Measurements from ENCODE around the gene AMTN.
A peak's percentile ranks its signal among the peaks of the same experiment; 100 is the strongest.

The AMTN gene

DNA sequence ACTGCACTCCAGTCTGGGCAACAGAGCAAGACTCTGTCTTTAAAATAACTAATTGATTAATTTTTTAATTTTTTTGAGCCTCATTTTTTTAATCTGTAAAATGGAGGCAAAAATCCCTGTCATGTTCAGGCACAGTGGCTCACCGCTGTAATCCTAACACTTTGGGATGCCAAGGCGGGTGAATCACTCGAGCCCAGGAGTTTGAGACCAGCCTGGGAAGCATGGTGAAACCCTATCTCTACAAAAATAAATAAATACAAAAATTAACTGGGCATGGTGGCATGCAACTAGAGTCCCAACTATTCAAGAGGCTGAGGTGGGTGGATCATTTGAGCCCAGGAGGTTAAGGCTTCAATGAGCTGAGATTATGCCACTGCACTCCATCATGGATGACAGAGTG is 15.4 kb downstream of the AMTN start:
- TF ChIP-seq TCF12 (IDR thresholded peaks at IDR 0.05; ENCODE audit: low read depth) (no peak), TEAD4 (IDR thresholded peaks at IDR 0.05) (no peak), CREB1 (IDR thresholded peaks at IDR 0.05; ENCODE audit: low read depth) (no peak), TAF1 (IDR thresholded peaks at IDR 0.05; ENCODE audit: low read depth) (no peak), EGR1 (IDR thresholded peaks at IDR 0.05) (no peak), ZBTB7A (IDR thresholded peaks at IDR 0.05; ENCODE audit: low read depth) (no peak), YY1 (IDR thresholded peaks at IDR 0.05; ENCODE audit: low read depth) (no peak), EP300 (IDR thresholded peaks at IDR 0.05; ENCODE audit: borderline replicate concordance) (no peak), NFIC (IDR thresholded peaks at IDR 0.05) (no peak), FOXM1 (IDR thresholded peaks at IDR 0.05; ENCODE audit: borderline replicate concordance, low read depth) (no peak)
- TF ChIP-seq, protein P1, sequence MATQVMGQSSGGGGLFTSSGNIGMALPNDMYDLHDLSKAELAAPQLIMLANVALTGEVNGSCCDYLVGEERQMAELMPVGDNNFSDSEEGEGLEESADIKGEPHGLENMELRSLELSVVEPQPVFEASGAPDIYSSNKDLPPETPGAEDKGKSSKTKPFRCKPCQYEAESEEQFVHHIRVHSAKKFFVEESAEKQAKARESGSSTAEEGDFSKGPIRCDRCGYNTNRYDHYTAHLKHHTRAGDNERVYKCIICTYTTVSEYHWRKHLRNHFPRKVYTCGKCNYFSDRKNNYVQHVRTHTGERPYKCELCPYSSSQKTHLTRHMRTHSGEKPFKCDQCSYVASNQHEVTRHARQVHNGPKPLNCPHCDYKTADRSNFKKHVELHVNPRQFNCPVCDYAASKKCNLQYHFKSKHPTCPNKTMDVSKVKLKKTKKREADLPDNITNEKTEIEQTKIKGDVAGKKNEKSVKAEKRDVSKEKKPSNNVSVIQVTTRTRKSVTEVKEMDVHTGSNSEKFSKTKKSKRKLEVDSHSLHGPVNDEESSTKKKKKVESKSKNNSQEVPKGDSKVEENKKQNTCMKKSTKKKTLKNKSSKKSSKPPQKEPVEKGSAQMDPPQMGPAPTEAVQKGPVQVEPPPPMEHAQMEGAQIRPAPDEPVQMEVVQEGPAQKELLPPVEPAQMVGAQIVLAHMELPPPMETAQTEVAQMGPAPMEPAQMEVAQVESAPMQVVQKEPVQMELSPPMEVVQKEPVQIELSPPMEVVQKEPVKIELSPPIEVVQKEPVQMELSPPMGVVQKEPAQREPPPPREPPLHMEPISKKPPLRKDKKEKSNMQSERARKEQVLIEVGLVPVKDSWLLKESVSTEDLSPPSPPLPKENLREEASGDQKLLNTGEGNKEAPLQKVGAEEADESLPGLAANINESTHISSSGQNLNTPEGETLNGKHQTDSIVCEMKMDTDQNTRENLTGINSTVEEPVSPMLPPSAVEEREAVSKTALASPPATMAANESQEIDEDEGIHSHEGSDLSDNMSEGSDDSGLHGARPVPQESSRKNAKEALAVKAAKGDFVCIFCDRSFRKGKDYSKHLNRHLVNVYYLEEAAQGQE (IDR thresholded peaks at IDR 0.05; ENCODE audit: low read depth): no peak
- TF ChIP-seq, protein P2, sequence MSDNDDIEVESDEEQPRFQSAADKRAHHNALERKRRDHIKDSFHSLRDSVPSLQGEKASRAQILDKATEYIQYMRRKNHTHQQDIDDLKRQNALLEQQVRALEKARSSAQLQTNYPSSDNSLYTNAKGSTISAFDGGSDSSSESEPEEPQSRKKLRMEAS (IDR thresholded peaks at IDR 0.05): no peak
- TF ChIP-seq, protein P3, sequence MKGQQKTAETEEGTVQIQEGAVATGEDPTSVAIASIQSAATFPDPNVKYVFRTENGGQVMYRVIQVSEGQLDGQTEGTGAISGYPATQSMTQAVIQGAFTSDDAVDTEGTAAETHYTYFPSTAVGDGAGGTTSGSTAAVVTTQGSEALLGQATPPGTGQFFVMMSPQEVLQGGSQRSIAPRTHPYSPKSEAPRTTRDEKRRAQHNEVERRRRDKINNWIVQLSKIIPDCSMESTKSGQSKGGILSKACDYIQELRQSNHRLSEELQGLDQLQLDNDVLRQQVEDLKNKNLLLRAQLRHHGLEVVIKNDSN (IDR thresholded peaks at IDR 0.05): no peak

DNA sequence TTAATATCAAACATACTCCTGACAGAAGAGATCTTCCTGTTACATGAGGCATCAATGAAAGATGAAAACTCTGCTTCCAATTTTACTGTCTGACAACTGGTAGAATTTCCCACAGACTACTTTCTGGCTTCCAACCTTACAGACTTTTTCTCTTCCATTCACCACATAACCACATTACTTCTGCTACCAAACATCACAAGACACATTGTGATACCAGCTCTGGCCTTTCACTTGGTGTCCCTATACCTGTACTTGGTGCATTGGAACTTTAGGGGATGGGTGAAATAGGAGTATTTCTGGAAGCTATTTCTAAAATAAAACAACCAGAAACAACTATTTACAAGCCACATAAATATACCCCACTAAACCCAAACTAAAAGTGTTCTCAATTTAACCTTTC is 20.5 kb downstream of the AMTN start:
- TF ChIP-seq EP300 (IDR thresholded peaks at IDR 0.05; ENCODE audit: borderline replicate concordance) (no peak), ZBTB7A (IDR thresholded peaks at IDR 0.05; ENCODE audit: low read depth) (no peak), YY1 (IDR thresholded peaks at IDR 0.05; ENCODE audit: low read depth) (no peak), NFIC (IDR thresholded peaks at IDR 0.05) (no peak), RAD21 (IDR thresholded peaks at IDR 0.05; ENCODE audit: low read depth) (no peak), FOXM1 (IDR thresholded peaks at IDR 0.05; ENCODE audit: borderline replicate concordance, low read depth) (no peak)
- TF ChIP-seq, protein P3 (IDR thresholded peaks at IDR 0.05): no peak

DNA sequence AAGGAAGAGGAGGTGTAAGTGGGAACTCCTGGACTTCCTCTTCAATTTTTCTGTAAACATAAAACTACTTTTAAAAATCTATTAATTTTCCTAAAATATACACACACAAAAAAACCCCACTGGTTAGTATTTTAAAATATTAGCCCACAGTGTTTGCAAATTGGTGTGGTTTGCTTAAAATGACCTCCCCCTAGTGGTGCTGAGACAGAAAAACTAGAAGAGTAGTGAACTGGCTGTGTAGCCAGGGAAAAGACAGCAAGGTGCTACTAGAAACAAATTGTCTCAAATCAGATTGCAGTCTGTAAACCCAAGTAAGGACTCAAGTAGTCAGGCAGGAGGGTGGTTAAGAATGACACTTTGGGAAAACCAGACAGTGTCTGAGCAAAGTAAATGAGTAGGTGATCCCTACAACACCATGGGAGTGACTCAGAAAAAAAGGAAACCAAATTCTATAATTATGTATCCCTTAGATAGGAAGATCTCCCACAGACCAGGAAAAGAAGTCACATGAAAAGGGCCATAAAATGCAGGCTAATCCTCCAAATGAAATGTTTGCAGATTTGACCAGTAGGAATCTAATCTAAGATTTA is 26.0 kb downstream of the AMTN start:
- TF ChIP-seq CREB1 (IDR thresholded peaks at IDR 0.05; ENCODE audit: low read depth): no peak
- TF ChIP-seq EGR1 (IDR thresholded peaks at IDR 0.05): no peak
- peak; percentile 25; the same call in 1 of the 2 replicates for TF ChIP-seq RAD21 (IDR thresholded peaks at IDR 0.05; ENCODE audit: low read depth)
- TF ChIP-seq CEBPB (IDR thresholded peaks at IDR 0.05): no peak
- no peak for TF ChIP-seq TAF1 (IDR thresholded peaks at IDR 0.05; ENCODE audit: low read depth)
- no peak for TF ChIP-seq YY1 (IDR thresholded peaks at IDR 0.05; ENCODE audit: low read depth)

DNA sequence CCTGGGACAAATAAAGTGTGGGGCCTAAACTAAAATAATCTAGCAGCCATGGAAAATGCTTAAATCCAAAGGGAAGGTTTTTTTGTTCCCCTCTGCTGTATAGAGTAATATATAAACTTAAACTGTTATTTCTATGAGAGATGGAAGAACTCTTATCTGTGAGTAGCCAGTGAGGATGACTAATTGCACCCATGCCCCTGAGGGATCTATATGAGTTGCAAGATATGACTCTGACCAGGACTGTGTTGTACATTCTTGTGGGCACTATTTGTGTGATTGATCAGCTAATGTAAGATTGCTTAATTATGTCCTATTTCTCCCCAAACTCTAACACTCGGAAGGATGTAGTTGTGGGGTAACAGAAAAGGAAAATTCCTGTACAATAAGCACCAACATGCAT is 38.5 kb downstream of the AMTN start:
- TF ChIP-seq CEBPB (IDR thresholded peaks at IDR 0.05) (no peak), RAD21 (IDR thresholded peaks at IDR 0.05; ENCODE audit: low read depth) (no peak), CREB1 (IDR thresholded peaks at IDR 0.05; ENCODE audit: low read depth) (no peak), ZBTB7A (IDR thresholded peaks at IDR 0.05; ENCODE audit: low read depth) (no peak)
- TF ChIP-seq, protein P2 (IDR thresholded peaks at IDR 0.05): no peak

DNA sequence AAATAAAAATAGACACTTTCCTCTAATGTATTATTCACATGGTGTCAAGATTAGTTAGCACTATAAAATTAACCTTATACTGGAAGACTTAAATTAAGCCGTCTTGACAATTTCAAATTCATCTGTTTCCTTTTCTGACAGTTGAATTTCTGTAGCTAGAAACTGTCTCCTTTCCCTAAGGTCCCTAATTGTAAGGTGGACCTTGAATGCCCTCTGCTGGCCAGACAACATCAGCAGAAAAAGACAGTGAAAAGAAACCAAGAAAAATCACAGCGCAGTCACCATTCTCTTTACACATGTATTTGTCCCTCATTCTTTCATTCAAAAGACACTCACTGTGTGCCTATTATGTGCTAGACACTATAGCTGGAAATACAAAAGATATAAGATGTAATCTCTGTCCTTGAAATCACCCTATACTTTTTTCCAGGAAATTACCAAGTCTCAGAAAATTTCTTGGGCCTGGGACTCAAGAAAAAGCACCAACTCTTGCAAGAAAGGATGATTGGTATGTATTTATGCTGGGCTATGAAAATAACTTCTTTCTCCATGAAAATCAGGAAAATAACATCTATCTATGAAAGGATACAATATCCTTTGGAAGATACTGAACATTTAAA is 41.0 kb downstream of the AMTN start:
- TF ChIP-seq TAF1 (IDR thresholded peaks at IDR 0.05; ENCODE audit: low read depth) (no peak), RAD21 (IDR thresholded peaks at IDR 0.05; ENCODE audit: low read depth) (peak; percentile 80)

DNA sequence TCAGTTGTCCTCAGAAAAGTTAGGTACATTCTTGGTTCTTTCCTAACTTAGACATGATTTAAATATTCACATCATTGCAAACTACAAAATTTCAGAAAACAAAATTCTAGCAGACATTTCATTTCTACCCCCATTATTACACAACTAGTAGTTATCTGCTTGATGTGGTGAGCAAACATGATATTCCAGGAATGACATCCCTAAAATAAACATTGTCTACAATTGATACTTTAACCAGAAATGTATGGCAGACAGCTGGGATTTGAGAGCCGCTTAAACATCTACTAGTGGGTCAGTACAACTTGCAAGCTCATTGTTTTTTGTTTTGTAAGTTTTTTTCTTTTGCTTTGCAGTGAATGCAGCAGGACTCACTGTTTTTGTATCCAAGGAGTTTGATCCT is 41.6 kb downstream of the AMTN start:
- TF ChIP-seq EP300 (IDR thresholded peaks at IDR 0.05; ENCODE audit: borderline replicate concordance) (no peak), TCF12 (IDR thresholded peaks at IDR 0.05; ENCODE audit: low read depth) (no peak), EGR1 (IDR thresholded peaks at IDR 0.05) (no peak)

DNA sequence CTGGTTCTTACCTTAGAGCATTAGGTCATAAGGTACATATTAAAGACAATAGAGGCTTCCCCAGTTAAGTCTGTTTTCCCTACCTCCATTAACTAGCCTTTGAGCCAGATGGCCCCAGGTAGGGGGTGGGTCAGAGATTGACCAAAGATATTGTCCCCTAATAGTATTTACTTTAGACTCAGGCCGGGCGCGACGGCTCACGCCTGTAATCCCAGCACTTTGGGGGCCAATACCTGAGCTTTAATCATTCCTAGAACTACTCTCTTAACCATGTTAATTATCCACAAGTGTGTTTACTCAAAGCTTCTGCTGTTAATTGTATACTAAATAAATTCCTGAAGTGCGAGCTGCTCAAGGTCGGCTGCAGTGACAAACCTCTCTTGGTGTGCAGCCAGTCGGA is 45.7 kb downstream of the AMTN start:
- TF ChIP-seq CEBPB (IDR thresholded peaks at IDR 0.05) (no peak), ZBTB7A (IDR thresholded peaks at IDR 0.05; ENCODE audit: low read depth) (no peak), YY1 (IDR thresholded peaks at IDR 0.05; ENCODE audit: low read depth) (no peak), EGR1 (IDR thresholded peaks at IDR 0.05) (no peak), RAD21 (IDR thresholded peaks at IDR 0.05; ENCODE audit: low read depth) (no peak), NFIC (IDR thresholded peaks at IDR 0.05) (no peak), CREB1 (IDR thresholded peaks at IDR 0.05; ENCODE audit: low read depth) (no peak), EP300 (IDR thresholded peaks at IDR 0.05; ENCODE audit: borderline replicate concordance) (no peak)
- TF ChIP-seq, protein P1 (IDR thresholded peaks at IDR 0.05; ENCODE audit: low read depth): no peak
- TF ChIP-seq, protein P2 (IDR thresholded peaks at IDR 0.05): no peak
- TF ChIP-seq, protein P3 (IDR thresholded peaks at IDR 0.05): no peak

All from Ishikawa (cell line).